Stimulated activated CD8-positive, alpha-beta memory T cell treated with anti-CD3 and anti-CD28 coated beads, Interleukin-7, amount 100 ng/mL, for 24 hours (primary cell): Measurements from ENCODE around the gene OR2T35.
"Not testable (repeated sequence)": the region's sequence is repeated elsewhere in the genome, so short reads cannot be mapped to it uniquely, and the experiment has no call there.

Experiments
- DNase-seq: peaks from one replicate; pipeline ENCODE4 v3.0.0-alpha.2; 2020; ENCODE audit warnings: low read depth

The OR2T35 gene, protein sequence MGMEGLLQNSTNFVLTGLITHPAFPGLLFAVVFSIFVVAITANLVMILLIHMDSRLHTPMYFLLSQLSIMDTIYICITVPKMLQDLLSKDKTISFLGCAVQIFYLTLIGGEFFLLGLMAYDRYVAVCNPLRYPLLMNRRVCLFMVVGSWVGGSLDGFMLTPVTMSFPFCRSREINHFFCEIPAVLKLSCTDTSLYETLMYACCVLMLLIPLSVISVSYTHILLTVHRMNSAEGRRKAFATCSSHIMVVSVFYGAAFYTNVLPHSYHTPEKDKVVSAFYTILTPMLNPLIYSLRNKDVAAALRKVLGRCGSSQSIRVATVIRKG

GRCh38 chr1:248645178-248645577, at the start of gene OR2T35:
Gene OR2T35, minus strand, starts transcription at chr1:248645278. Its CDS starts 6,020 bp downstream, at chr1:248639258.
- DNase-seq: not testable (repeated sequence)

DNA sequence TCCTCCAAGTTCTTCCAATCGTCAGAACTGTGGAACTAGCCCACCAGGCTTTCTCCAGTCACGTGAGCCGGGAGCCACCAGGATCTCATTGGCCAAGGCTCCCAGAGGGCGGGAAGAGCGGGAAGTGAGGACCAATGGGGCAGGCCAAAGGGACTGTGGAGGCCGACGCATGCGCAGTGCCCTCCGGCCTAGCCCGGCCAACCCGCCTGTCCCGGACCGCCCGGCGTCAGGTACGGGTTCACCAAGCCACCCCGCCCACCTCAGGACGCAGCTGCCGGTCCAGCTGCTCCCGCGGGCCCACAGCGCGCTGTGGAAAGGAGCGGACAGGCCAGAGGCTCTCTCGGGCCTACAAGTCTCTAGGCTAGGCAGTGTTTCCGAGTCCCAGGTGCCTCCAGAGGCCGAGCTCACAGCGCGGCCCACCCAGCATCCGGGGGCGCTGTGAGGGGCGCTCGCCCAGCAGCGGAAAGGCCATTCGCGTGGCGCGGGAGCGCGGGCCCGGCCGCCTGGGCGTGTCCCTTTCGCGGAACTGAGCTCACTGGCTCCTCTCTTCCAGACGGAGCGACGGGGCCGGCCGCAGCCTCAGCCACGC, 46.6 kb upstream of the OR2T35 start:
- DNase-seq: no peak

- no peak for DNase-seq
These were observed 43.6 kb upstream of the OR2T35 start for GRCh38 chr1:248688527-248689298.

GRCh38 chr1:248686815-248687214, 41.7 kb upstream of the OR2T35 start:
- DNase-seq: no peak

- DNase-seq: no peak
These were observed 36.6 kb upstream of the OR2T35 start for GRCh38 chr1:248681651-248682050.

DNA sequence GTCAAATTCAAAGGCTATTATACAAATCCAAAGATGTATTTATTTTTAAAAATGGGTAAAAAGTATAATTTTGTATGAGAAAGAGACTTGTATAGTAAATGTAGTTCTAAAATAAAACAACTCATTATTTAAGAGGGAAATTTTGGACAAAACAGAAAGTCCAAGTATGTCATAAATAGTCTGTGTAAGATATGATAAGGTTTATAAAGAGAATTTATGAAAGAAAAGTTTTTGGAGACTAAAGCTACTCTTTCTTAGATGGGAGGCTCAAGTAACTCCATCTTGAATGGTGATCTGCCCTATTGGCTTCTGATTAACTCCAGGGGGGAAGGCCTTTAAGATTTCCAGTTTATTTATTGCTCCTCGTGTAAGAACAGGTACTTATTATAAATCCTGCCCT, 24.9 kb upstream of the OR2T35 start:
- no peak for DNase-seq

DNA sequence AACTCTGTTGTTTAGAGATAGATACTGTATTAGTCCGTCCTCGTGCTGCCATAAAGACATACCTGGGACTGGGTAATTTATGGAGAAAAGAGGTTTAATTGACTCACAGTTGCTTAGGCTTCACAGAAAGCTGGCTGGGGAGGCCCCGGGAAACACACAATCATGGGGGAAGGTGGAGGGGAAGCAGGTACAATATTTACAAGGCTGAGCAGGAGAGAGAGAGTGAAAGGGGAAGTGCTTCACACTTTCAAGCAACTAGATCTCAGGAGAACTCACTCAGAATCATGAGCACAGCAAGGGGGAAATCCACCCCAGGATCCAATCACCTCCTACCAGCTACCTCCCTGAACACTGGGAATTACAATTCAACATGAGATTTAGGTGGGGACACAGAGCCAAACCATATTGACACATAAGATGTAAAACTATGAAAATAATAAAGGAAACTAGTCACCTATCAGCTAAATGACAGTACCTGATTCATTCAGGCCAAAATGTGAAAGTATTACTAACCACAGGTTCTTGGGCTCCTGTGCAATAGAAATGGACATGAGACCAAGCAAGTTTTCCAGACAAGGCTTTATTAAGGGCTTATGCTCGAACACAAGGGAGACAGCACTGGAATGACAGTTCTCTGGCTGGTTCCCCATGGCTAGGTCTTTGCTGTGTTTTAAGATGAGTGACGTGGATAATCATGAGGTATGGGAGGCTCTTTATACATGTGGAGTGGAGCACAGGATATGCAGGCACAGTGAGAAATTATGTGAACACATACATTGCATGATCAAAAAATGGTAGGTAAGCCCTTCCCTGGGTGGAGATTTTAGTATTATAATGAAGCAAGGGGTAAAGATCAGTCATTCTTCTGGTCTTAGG, 18.6 kb upstream of the OR2T35 start:
- DNase-seq: not testable (repeated sequence)

DNA sequence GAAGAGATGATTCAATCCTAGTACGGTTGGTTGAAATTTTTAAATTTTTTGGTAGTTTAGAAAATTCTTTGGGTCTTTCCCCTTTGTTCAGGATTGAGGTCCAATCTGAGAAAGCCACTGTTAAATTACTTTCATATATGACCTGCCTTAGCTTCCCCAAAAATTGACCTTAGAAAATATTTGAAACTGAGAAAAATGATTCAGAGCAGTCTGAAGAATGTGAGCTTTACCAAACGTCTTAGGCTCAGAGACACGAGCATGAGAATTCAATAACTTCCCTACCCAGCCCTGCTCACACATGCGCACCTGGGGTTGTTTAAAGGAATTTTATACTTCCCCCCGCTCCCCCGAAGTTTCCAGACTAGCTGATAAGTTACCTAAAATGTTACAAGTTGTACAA, 11.7 kb upstream of the OR2T35 start:
- not testable (repeated sequence) for DNase-seq

DNA sequence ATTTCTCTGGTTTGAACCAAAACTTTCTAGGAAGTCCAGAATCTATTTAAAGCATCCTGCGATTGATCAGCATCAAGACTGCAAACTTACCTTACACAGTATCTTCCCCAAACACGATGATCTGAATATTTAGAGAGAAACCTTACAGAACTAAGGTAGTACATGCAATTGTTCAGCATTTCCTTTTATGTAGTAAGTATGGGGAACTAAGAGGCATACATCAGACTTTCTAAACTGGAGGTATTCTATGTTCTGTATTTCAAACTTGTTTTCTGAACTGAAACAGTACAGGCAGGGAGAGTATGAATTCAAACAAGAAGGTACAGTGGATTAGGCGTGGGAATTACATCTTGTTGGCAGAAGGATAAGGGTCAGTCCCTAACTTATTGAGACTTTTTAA, 10.3 kb upstream of the OR2T35 start, which contains the start of gene OR2T27:
TSS of gene OR2T27 (minus strand) at position 175 of the 400 bp plus-strand sequence. CDS start 4,644 bp downstream, outside the sequence.
- DNase-seq: not testable (repeated sequence)

DNA sequence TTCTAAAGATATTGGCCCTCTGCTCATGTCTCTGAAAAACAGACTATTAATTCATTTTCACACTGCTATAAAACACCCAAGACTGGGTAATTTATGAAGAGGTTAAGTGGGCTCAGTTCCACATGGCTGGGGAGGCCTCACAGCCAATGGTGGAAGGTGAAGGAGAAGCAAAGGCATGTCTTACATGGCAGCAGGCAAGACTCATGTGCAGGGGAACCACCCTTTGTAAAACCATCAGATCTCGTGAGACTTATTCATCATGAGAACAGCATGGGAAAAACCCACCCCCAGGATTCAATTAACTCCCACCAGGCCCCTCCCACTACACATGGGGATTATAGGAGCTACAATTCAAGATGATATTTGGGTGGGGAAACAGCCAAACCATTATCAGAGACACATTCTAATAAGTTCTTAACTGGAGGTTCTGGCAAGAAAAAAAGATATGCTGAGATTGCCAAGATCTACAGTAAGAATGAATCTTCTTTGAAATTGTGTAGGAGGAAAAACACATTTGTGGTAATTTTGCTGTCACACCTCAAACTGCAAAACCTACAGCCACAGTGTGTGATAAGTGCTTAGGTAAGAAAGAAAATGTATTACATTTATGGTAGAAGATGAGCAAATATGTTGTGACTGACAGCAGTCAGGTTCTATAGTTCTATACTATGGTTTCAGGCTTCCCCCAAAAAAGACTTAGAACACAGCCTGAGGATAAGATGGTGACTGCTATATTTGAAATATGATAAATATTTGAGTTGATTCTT, 3.9 kb upstream of the OR2T35 start:
- not testable (repeated sequence) for DNase-seq

DNA sequence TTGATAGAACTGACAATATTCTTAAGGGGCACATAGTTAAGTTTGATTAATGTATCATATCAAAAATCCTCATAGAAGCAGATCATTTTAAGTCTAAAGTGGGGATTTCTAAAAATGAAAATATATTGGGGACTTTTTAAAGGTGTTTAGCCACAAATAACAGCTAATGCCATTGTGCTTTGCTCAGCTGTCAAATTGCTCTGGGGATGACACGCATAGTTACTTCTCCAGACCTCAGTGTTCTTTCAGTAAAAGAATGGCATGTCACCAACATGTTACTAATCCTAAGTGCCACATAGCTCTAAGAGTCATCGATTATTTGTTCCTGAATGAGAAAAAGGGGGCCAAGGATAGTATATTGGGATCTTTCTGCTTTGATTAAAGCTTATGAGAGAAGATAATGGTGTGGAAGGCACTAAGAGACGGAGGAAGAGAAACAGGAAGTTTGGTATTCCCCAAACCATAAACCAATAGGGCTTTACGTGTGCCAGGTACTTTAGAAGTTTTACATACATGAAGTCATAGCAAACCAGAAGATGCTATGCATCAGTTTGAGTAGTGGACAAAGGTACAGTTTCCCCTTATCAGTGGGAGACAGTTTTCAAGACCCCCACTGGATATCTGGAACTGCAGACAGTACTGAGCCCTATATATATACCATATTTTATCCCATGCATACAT, 2.0 kb downstream of the OR2T35 start:
- DNase-seq: not testable (repeated sequence)

- not testable (repeated sequence) for DNase-seq
These were observed 3.5 kb downstream of the OR2T35 start for GRCh38 chr1:248641583-248641982.

- DNase-seq: not testable (repeated sequence)
These were observed 4.2 kb downstream of the OR2T35 start for GRCh38 chr1:248640906-248641305.

GRCh38 chr1:248639652-248640051, 5.4 kb downstream of the OR2T35 start:
- not testable (repeated sequence) for DNase-seq

DNA sequence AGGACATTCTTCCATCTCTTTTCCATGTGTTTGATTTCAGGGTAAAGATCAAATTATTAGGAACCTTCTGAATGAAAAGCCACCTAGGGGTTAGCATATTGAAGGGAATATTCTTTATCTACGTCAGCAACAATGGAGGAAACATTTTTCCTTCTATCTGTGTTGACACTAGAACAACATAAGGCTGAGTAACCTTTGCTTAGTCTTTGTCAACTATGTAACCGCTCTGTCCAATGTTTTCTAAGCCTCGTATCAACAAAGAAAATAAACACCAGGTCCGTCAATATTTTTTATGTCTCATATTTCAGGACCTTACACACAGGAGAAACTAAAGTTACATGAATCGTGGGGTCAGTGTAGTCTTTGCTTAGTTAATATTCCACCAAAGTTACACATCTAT, 8.5 kb downstream of the OR2T35 start:
- not testable (repeated sequence) for DNase-seq

- DNase-seq: not testable (repeated sequence)
These were observed 10.1 kb downstream of the OR2T35 start, which contains the start of gene OR2T11 for GRCh38 chr1:248634991-248635390. Gene OR2T11, minus strand, starts transcription at chr1:248635091. Its CDS starts 7,963 bp downstream, at chr1:248627128.

- DNase-seq: no peak
These were observed 13.6 kb downstream of the OR2T35 start for GRCh38 chr1:248631354-248632008.

- no peak for DNase-seq
These were observed 14.5 kb downstream of the OR2T35 start for GRCh38 chr1:248630551-248630950.

DNA sequence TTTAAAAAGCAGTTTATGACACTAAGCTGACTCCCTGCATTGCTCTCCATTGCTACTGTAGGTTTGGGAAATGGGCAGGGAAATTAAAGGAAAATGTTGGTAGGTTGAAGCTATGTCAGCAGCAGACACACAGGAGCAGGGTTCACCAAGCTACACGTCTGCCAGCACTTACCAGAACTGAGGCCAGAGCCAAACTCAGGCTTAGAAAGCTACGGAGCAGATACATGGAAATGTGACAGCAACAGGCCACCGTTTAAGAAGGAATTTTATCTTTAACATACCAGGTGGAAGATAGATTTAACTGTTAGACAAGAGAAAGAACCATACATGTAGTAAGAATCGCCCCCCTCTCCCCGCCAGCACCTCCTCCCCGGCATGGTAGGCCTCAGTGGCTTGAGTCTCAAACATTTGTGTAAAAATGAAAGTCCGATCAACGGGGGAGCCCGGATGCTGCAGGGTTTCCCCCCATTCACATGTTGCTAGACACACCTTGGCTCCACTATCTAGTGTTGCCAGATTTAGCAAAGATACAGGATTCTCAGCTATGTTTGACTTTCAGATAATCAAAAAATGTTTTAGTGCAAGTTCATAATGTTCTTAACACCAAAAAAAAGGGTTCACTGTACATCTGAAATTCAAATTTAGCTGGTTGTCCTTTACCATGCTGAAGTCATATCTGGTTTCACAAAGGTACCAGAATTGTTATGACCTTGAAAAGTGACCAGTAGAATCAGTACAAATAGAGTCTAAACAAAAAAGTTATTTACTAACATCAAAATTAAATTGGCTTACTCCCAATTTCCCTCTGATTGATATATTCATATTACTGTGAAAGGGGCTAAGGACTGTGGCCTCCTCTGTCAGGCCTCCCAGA, 16.9 kb downstream of the OR2T35 start:
- no peak for DNase-seq
